SK-N-SH treated with all-trans-retinoic acid at 6 μM for 48 hours (cell line): ENCODE measurements around the gene PDE1A.

ENCODE experiments used
- ATAC-seq: fragments of 200-7000 bp; cut with Tn5 transposase; 3 replicates; pipeline ENCODE4 v1.9.1; 2020; ENCODE audit warnings: mild to moderate bottlenecking, moderate library complexity
- ARNTL ChIP-seq: fragments of 450-650 bp; formaldehyde crosslinking; IDR thresholded peaks from 2 replicates; pipeline ENCODE4 v1.5.0; 2020; ENCODE audit warnings: low read depth, mild to moderate bottlenecking, moderate library complexity, borderline replicate concordance
- BACH2 ChIP-seq: fragments of 250-450 bp; sonication (Bioruptor Pico); IDR thresholded peaks from 2 replicates; pipeline ENCODE4 v1.9.0; 2021; ENCODE audit warnings: mild to moderate bottlenecking, borderline replicate concordance
- CSDC2 ChIP-seq: fragments of 250-450 bp; sonication (Bioruptor Pico); IDR thresholded peaks from 2 replicates; pipeline ENCODE4 v1.5.0; 2020; ENCODE audit warnings: mild to moderate bottlenecking, moderate library complexity
- ESRRG ChIP-seq: fragments of 250-450 bp; sonication (Bioruptor Pico); IDR thresholded peaks from 2 replicates; pipeline ENCODE4 v1.6.1; 2021; ENCODE audit warnings: mild to moderate bottlenecking
- GLIS3 ChIP-seq: fragments of 250-450 bp; sonication (Bioruptor Pico); IDR thresholded peaks from 2 replicates; pipeline ENCODE4 v1.5.0; 2020; ENCODE audit warnings: mild to moderate bottlenecking, moderate library complexity
- RARB ChIP-seq: fragments of 250-450 bp; sonication (Bioruptor Pico); IDR thresholded peaks from 2 replicates; pipeline ENCODE4 v1.8.0; 2021; ENCODE audit warnings: mild to moderate bottlenecking, moderate library complexity
- SNAI2 ChIP-seq: fragments of 250-450 bp; sonication (Bioruptor Pico); IDR thresholded peaks from 2 replicates; pipeline ENCODE4 v1.5.0; 2020; ENCODE audit warnings: mild to moderate bottlenecking, moderate library complexity
- TCF4 ChIP-seq: fragments of 250-450 bp; sonication (Bioruptor Pico); IDR thresholded peaks from 2 replicates; pipeline ENCODE4 v1.8.0; 2021; ENCODE audit warnings: mild to moderate bottlenecking, moderate library complexity, borderline replicate concordance
- TOX ChIP-seq: fragments of 250-450 bp; sonication (Bioruptor Pico); IDR thresholded peaks from 2 replicates; pipeline ENCODE4 v1.8.0; 2021; ENCODE audit warnings: mild to moderate bottlenecking, moderate library complexity, borderline replicate concordance
- ZFP3 ChIP-seq: fragments of 250-450 bp; sonication (Bioruptor Pico); IDR thresholded peaks from 2 replicates; pipeline ENCODE4 v1.5.0; 2020; ENCODE audit warnings: mild to moderate bottlenecking, moderate library complexity
- ZFP30 ChIP-seq: fragments of 450-650 bp; formaldehyde crosslinking; IDR thresholded peaks from 2 replicates; pipeline ENCODE4 v1.5.0; 2022; ENCODE audit warnings: mild to moderate bottlenecking, moderate library complexity
- TF ChIP-seq, protein P1 (sequence below): fragments of 250-450 bp; sonication (Bioruptor Pico); IDR thresholded peaks from 2 replicates; pipeline ENCODE4 v1.8.0; 2021; ENCODE audit warnings: low read depth, mild to moderate bottlenecking, moderate library complexity, borderline replicate concordance
- TF ChIP-seq, protein P2 (sequence below): fragments of 250-450 bp; sonication (Bioruptor Pico); IDR thresholded peaks from 2 replicates; pipeline ENCODE4 v1.5.1; 2021; ENCODE audit warnings: mild to moderate bottlenecking, moderate library complexity
- TF ChIP-seq, protein P3 (sequence below): fragments of 250-450 bp; sonication (Bioruptor Pico); IDR thresholded peaks from 2 replicates; pipeline ENCODE4 v1.5.0; 2020; ENCODE audit warnings: mild to moderate bottlenecking, moderate library complexity
- TF ChIP-seq, protein P4 (sequence below): fragments of 250-450 bp; sonication (Bioruptor Pico); IDR thresholded peaks from 2 replicates; pipeline ENCODE4 v1.5.1; 2020; ENCODE audit warnings: low read depth, mild to moderate bottlenecking, moderate library complexity
- TF ChIP-seq, protein P5 (sequence below): fragments of 250-450 bp; sonication (Bioruptor Pico); IDR thresholded peaks from 2 replicates; pipeline ENCODE4 v1.8.0; 2020; ENCODE audit warnings: mild to moderate bottlenecking, moderate library complexity, borderline replicate concordance

The PDE1A gene

DNA sequence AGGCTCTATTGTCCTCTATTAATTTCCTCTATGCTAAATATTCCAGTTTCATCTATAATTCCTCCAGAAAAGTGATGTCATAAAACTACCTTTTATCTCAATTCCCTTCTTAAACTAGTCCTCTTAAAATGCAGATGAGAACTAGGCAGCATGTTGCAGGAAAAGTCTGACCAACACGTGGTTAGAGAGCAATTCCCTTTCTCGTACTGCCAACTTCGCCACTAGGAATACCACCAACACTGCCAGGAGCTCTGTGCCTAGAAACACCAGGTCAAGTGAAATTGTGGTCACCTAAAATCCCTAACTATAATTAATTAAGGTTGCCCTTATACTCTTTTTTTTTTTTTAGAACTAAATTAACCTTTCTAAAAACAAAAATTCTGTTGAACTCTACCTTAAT lies 313.5 kb downstream of the PDE1A start:
- TF ChIP-seq, protein P1, sequence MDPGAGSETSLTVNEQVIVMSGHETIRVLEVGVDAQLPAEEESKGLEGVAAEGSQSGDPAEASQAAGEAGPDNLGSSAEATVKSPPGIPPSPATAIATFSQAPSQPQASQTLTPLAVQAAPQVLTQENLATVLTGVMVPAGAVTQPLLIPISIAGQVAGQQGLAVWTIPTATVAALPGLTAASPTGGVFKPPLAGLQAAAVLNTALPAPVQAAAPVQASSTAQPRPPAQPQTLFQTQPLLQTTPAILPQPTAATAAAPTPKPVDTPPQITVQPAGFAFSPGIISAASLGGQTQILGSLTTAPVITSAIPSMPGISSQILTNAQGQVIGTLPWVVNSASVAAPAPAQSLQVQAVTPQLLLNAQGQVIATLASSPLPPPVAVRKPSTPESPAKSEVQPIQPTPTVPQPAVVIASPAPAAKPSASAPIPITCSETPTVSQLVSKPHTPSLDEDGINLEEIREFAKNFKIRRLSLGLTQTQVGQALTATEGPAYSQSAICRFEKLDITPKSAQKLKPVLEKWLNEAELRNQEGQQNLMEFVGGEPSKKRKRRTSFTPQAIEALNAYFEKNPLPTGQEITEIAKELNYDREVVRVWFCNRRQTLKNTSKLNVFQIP (CRISPR knock-in tag) = no peak
- TF ChIP-seq, protein P2, sequence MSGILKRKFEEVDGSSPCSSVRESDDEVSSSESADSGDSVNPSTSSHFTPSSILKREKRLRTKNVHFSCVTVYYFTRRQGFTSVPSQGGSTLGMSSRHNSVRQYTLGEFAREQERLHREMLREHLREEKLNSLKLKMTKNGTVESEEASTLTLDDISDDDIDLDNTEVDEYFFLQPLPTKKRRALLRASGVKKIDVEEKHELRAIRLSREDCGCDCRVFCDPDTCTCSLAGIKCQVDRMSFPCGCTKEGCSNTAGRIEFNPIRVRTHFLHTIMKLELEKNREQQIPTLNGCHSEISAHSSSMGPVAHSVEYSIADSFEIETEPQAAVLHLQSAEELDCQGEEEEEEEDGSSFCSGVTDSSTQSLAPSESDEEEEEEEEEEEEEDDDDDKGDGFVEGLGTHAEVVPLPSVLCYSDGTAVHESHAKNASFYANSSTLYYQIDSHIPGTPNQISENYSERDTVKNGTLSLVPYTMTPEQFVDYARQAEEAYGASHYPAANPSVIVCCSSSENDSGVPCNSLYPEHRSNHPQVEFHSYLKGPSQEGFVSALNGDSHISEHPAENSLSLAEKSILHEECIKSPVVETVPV (CRISPR knock-in tag) = no peak
- no peak for TF ChIP-seq TOX (CRISPR knock-in tag)
- TF ChIP-seq ZFP3 = no peak
- TF ChIP-seq, protein P3, sequence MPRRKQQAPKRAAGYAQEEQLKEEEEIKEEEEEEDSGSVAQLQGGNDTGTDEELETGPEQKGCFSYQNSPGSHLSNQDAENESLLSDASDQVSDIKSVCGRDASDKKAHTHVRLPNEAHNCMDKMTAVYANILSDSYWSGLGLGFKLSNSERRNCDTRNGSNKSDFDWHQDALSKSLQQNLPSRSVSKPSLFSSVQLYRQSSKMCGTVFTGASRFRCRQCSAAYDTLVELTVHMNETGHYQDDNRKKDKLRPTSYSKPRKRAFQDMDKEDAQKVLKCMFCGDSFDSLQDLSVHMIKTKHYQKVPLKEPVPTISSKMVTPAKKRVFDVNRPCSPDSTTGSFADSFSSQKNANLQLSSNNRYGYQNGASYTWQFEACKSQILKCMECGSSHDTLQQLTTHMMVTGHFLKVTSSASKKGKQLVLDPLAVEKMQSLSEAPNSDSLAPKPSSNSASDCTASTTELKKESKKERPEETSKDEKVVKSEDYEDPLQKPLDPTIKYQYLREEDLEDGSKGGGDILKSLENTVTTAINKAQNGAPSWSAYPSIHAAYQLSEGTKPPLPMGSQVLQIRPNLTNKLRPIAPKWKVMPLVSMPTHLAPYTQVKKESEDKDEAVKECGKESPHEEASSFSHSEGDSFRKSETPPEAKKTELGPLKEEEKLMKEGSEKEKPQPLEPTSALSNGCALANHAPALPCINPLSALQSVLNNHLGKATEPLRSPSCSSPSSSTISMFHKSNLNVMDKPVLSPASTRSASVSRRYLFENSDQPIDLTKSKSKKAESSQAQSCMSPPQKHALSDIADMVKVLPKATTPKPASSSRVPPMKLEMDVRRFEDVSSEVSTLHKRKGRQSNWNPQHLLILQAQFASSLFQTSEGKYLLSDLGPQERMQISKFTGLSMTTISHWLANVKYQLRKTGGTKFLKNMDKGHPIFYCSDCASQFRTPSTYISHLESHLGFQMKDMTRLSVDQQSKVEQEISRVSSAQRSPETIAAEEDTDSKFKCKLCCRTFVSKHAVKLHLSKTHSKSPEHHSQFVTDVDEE (CRISPR knock-in tag) = no peak
- no peak for ATAC-seq

DNA sequence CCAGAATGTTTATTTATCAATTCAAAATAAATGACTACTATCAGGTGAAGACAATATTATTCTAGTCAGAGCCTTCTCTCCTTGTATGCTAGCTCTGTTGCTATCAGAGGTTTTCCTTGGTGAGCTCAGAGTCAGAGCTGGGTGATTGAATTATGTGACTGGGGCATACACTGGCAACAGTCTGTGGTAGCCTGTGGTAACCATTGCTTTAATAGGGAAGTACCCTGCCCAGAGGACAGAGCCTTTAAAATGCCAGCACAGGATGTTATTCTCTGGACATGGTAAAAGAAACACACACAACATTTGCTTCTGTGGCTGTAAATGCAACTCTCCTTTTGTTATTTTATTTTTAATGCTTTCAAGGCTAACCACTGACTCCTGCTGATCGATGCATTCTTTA lies 316.5 kb downstream of the PDE1A start:
- TF ChIP-seq SNAI2 (no peak), GLIS3 (CRISPR knock-in tag) (no peak)
- no peak for ATAC-seq

DNA sequence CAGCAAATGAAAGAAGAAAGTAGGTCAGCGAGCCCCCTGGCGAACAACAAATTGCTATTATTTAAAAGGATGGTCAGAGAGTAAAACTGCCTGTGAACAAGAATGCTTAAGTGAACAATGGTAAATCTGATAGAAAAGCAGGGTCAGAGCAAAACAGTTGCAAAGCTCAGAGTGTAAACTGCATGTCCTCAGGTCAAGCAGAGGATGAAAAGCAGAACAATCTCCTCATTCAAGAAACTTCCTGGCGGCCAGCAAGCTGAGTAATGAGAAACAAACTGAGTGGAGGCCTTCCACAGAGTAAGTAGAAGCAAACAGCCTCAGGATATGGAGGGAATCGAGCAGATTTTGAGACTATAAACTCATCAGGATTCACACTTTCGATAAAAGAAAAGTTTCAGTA lies 323.3 kb downstream of the PDE1A start:
- ATAC-seq = peak; percentile 35; the same call in 2 of the 3 replicates
- TF ChIP-seq RARB (no peak), TOX (CRISPR knock-in tag) (no peak), ARNTL (CRISPR knock-in tag) (no peak), CSDC2 (CRISPR knock-in tag) (no peak), SNAI2 (no peak), ESRRG (CRISPR knock-in tag) (no peak), BACH2 (CRISPR knock-in tag) (no peak), TCF4 (CRISPR knock-in tag) (no peak), ZFP30 (no peak)
- TF ChIP-seq, protein P4, sequence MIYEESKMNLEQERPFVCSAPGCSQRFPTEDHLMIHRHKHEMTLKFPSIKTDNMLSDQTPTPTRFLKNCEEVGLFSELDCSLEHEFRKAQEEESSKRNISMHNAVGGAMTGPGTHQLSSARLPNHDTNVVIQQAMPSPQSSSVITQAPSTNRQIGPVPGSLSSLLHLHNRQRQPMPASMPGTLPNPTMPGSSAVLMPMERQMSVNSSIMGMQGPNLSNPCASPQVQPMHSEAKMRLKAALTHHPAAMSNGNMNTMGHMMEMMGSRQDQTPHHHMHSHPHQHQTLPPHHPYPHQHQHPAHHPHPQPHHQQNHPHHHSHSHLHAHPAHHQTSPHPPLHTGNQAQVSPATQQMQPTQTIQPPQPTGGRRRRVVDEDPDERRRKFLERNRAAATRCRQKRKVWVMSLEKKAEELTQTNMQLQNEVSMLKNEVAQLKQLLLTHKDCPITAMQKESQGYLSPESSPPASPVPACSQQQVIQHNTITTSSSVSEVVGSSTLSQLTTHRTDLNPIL = no peak
- TF ChIP-seq, protein P5, sequence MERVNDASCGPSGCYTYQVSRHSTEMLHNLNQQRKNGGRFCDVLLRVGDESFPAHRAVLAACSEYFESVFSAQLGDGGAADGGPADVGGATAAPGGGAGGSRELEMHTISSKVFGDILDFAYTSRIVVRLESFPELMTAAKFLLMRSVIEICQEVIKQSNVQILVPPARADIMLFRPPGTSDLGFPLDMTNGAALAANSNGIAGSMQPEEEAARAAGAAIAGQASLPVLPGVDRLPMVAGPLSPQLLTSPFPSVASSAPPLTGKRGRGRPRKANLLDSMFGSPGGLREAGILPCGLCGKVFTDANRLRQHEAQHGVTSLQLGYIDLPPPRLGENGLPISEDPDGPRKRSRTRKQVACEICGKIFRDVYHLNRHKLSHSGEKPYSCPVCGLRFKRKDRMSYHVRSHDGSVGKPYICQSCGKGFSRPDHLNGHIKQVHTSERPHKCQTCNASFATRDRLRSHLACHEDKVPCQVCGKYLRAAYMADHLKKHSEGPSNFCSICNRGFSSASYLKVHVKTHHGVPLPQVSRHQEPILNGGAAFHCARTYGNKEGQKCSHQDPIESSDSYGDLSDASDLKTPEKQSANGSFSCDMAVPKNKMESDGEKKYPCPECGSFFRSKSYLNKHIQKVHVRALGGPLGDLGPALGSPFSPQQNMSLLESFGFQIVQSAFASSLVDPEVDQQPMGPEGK (CRISPR knock-in tag) = no peak
- TF ChIP-seq, protein P3 (CRISPR knock-in tag) = no peak
- TF ChIP-seq, protein P2 (CRISPR knock-in tag) = no peak
- TF ChIP-seq, protein P1 (CRISPR knock-in tag) = no peak
